Adipocyte (in vitro differentiated cells): ENCODE data around the gene MANF.

Experiments
- DNase-seq: peaks from one replicate; pipeline ENCODE4 v3.0.0-alpha.2; 2015; ENCODE audit warnings: low read depth
- H3K27me3 ChIP-seq: replicated peaks from 2 replicates; pipeline ENCODE4 v1.7.0; 2013; ENCODE audit warnings: mild to moderate bottlenecking, low read length, moderate library complexity; ENCODE audit not compliant: control insufficient read depth, insufficient read depth
- H3K36me3 ChIP-seq: 2 replicates; pipeline ENCODE4 v1.7.0; 2013; ENCODE audit warnings: low read length, mild to moderate bottlenecking, moderate library complexity; ENCODE audit not compliant: control insufficient read depth, insufficient read depth, severe bottlenecking
- H3K4me1 ChIP-seq: 2 replicates; pipeline ENCODE4 v1.7.0; 2013; ENCODE audit warnings: mild to moderate bottlenecking, low read length, moderate library complexity; ENCODE audit not compliant: control insufficient read depth, insufficient read depth
- H3K4me3 ChIP-seq: 2 replicates; pipeline ENCODE4 v1.7.0; 2013; ENCODE audit warnings: mild to moderate bottlenecking, low read length, moderate library complexity
- H3K9ac ChIP-seq: 2 replicates; pipeline ENCODE4 v1.7.0; 2013; ENCODE audit warnings: mild to moderate bottlenecking, low read length, moderate library complexity
- H3K9me3 ChIP-seq: 2 replicates; pipeline ENCODE4 v1.7.0; 2013; ENCODE audit warnings: mild to moderate bottlenecking, low read length, moderate library complexity; ENCODE audit not compliant: control insufficient read depth

Gene MANF

GRCh38 chr3:51384726-51385473 lies at the start of gene MANF:
Gene MANF, plus strand, starts transcription at chr3:51385291. Its CDS starts 52 bp downstream, at chr3:51385343.
- Histone ChIP-seq H3K9me3 (no peaks in the 10 kb centered on the region), H3K4me1 (peaks cover 37% of the 10 kb centered on the region), H3K4me3 (peak within 1 kb of the TSS; percentile 99), H3K27me3 (no peaks in the 10 kb centered on the region), H3K36me3 (peaks cover 23% of the 10 kb centered on the region), H3K9ac (peak within 1 kb of the TSS; percentile 100)
- DNase-seq: peak; percentile 99

GRCh38 chr3:51336261-51336660 lies 48.8 kb upstream of the MANF start:
- Histone ChIP-seq H3K27me3 (no peaks in the 10 kb centered on the region), H3K9me3 (no peaks in the 10 kb centered on the region), H3K4me1 (peaks cover 31% of the 10 kb centered on the region), H3K36me3 (no peaks in the 10 kb centered on the region), H3K4me3 (no peak overlapping the region), H3K9ac (no peak overlapping the region)
- no peak for DNase-seq

GRCh38 chr3:51337666-51338065 lies 47.4 kb upstream of the MANF start:
- H3K4me1 ChIP-seq: peaks cover 36% of the 10 kb centered on the region
- H3K27me3 ChIP-seq: no peaks in the 10 kb centered on the region
- H3K4me3 ChIP-seq: no peak overlapping the region
- H3K9me3 ChIP-seq: no peaks in the 10 kb centered on the region
- no peak for DNase-seq
- H3K36me3 ChIP-seq: no peaks in the 10 kb centered on the region
- no peak overlapping the region for H3K9ac ChIP-seq

GRCh38 chr3:51338632-51339031 lies 46.5 kb upstream of the MANF start:
- Histone ChIP-seq H3K4me1 (peaks cover 36% of the 10 kb centered on the region), H3K36me3 (no peaks in the 10 kb centered on the region), H3K27me3 (no peaks in the 10 kb centered on the region), H3K9me3 (no peaks in the 10 kb centered on the region), H3K4me3 (no peak overlapping the region), H3K9ac (no peak overlapping the region)
- DNase-seq: no peak

- H3K27me3 ChIP-seq: no peaks in the 10 kb centered on the region
- peak; percentile 93 for DNase-seq
- H3K9ac ChIP-seq: peak overlapping the region; percentile 53
- no peaks in the 10 kb centered on the region for H3K36me3 ChIP-seq
- no peaks in the 10 kb centered on the region for H3K9me3 ChIP-seq
- peaks cover 50% of the 10 kb centered on the region for H3K4me1 ChIP-seq
- H3K4me3 ChIP-seq: peak overlapping the region; percentile 63
Measured at GRCh38 chr3:51340013-51340829, 44.9 kb upstream of the MANF start.

- Histone ChIP-seq H3K36me3 (no peaks in the 10 kb centered on the region), H3K4me1 (peaks cover 52% of the 10 kb centered on the region), H3K9me3 (no peaks in the 10 kb centered on the region), H3K4me3 (peak overlapping the region; percentile 15), H3K9ac (peak overlapping the region; percentile 24), H3K27me3 (no peaks in the 10 kb centered on the region)
- no peak for DNase-seq
Measured at GRCh38 chr3:51340989-51341636, 44.0 kb upstream of the MANF start.

GRCh38 chr3:51343918-51344687 lies 41.0 kb upstream of the MANF start:
- H3K4me3 ChIP-seq: peak overlapping the region; percentile 35
- DNase-seq: peak; percentile 83
- no peaks in the 10 kb centered on the region for H3K27me3 ChIP-seq
- H3K9ac ChIP-seq: peak overlapping the region; percentile 73
- H3K9me3 ChIP-seq: no peaks in the 10 kb centered on the region
- no peaks in the 10 kb centered on the region for H3K36me3 ChIP-seq
- H3K4me1 ChIP-seq: peaks cover 41% of the 10 kb centered on the region

GRCh38 chr3:51350751-51351150 lies 34.3 kb upstream of the MANF start:
- Histone ChIP-seq H3K4me3 (no peak overlapping the region), H3K27me3 (no peaks in the 10 kb centered on the region), H3K4me1 (peaks cover 5% of the 10 kb centered on the region), H3K9ac (no peak overlapping the region), H3K36me3 (no peaks in the 10 kb centered on the region), H3K9me3 (no peaks in the 10 kb centered on the region)
- DNase-seq: no peak

GRCh38 chr3:51353131-51353530 lies 32.0 kb upstream of the MANF start:
- Histone ChIP-seq H3K4me1 (peaks cover 5% of the 10 kb centered on the region), H3K9me3 (no peaks in the 10 kb centered on the region), H3K27me3 (no peaks in the 10 kb centered on the region), H3K4me3 (no peak overlapping the region), H3K9ac (no peak overlapping the region), H3K36me3 (no peaks in the 10 kb centered on the region)
- DNase-seq: no peak

GRCh38 chr3:51353691-51354090 lies 31.4 kb upstream of the MANF start:
- H3K27me3 ChIP-seq: no peaks in the 10 kb centered on the region
- peaks cover 5% of the 10 kb centered on the region for H3K4me1 ChIP-seq
- peak; percentile 13 for DNase-seq
- no peak overlapping the region for H3K4me3 ChIP-seq
- no peak overlapping the region for H3K9ac ChIP-seq
- no peaks in the 10 kb centered on the region for H3K9me3 ChIP-seq
- no peaks in the 10 kb centered on the region for H3K36me3 ChIP-seq
